NCI-H187 treated with DMSO at 0.1 percent for 48 hours (cell line): ENCODE data around the gene LPP.

ENCODE experiments used
- DNase-seq: peaks from one replicate; lab custom pipeline; 2025; lab: John Stamatoyannopoulos, UW

Gene LPP

DNA sequence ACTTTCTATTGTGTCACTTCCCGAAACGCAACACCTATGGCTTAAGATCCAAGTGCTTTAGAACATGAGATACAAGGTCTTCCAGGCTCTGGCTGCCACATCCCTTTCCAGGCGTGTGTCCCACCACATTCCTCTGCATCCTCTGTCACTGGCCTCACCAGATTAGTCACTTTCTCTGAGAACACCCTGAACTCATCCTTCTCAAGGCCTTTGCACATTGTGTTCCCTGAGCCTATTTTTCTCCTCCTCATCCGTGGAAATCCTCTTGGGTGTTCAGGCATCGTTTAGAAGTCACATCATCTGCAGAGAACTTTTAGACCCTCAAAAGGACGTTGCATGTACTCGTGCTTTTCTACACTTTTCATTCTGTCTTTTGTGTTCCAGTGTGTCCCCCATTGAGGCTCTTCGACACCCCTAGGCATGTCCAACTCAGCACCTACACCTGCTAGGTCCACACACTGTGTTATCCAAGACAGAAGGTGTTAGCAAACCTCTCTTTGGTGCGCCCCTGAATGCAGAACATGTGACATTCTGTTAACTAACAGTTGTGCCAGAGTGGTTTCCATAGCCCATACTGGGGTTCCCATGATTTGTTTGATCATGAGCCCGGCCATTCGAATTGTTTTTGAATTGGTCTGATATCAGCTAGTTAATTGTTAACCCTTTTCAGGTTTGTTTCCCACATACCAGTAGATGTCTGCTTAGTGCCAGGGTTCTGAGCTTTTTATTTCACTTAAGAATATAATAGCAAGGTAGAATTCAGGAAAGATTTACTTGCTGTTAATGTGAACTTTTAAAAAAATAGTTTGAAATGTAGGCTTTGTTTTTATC lies 67.2 kb downstream of the LPP start:
- DNase-seq: no peak

DNA sequence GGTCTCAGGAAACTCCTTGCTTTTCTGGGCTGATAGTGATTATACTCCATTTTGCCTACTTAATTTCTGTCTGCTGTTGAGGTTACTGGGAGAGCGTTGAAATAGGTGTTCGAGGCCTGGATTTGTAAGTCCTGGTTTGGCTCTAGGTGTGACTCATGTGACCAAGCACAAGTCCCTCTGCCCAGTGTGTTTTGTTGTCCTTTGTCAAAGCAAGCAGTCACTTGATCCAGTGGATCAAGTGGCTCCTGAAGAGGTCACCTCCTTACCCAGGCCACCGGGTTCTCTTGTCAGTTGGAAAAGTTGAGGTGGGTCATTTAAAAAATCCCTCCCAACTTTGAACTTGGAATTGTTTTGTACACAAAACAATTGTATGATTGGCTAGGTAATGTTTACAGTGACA lies 70.0 kb downstream of the LPP start:
- DNase-seq: no peak

DNA sequence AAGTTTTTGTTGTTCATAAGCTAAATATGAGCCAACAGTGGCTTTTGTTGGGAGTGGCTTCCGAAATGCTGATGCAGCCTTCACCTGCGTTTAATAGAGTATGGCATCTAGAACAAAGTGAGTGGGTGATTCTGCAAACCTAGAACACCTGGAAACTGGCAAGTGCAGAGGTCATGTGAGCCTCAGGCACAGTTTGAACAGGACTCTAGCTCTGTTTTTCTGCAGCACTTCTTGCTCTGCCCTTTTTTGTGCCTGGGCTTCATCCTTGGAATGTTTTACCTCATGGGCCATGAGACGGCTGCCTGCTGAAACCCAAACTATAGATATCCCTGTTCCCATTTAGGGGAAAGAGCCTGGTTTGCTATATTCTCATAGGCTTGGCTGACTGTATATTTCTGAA lies 73.5 kb downstream of the LPP start:
- DNase-seq: no peak

DNA sequence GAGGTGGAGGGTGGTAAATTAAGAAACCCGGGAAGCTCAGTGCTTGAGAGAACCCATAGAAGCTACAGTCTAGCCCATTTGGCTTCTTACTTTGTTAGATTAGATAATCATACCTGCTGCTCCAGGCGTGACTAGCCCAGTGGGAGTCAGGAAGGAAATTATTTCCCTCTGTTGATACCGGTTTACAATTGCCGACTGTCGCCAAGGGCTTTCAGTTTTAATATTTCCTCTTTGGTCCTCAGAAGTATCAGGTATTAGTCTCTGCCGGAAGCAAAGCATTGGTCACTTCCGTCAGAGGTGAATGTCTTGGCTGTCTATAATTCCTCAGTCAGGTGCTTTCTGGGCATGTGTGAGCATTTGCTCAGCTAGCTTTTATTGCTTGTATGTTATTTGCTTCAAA lies 75.2 kb downstream of the LPP start:
- no peak for DNase-seq

DNA sequence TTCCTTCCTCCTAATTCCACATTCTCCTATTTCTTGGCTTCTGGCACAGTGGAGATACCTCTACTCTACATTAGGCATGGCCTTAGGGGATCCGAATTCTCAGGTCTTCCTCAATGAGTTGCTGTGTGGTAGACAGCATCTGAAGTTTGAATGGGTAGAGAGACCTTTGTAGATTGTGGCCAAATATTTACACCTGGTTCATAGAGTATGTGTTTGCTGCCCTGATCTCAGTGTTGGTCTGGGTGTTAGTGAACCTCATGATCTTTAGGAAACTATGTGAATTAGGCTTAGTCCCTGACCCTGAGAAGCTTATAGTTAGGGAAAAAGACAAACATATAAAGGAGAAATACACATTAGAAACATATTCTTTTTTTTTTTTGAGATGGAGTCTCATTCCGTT lies 75.8 kb downstream of the LPP start:
- no peak for DNase-seq

DNA sequence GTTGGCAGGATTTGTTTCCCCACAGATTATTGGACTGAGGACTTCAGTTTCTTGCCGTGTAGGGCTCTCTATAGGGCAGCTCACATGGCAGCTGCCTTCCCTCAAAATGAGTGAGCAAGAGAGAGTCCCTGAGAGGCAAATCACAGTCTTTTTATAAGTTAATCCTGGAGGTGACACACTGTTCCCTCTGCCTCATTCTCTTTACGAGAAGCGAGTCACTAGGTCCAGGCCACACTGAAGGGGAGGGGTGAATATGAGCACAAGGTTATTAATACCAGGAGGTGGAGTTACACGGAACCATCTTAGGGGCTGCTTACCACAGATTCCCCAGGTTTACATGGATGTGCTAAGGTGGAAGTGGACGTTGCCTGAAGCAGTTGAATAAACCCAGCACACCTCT lies 77.0 kb downstream of the LPP start:
- no peak for DNase-seq

DNA sequence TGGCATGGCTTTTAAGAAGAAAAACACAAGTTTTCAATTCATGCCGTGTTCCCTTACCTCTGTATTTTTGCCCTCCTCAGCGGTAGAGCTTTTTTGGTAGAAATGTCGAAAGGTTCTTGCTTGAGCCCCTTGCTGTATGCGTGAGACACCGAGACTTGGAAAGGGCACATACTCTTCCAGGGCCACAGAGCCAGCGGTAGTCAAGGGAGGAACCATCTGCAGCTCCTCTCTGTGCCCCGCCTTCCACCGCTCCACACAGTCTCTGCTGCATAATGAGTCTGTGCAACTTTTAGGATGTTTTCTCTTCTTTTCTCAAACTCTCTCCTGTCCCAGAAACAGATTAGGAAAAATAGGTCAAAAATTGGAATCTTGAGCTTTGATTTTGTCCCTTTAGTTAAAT lies 77.5 kb downstream of the LPP start:
- no peak for DNase-seq

DNA sequence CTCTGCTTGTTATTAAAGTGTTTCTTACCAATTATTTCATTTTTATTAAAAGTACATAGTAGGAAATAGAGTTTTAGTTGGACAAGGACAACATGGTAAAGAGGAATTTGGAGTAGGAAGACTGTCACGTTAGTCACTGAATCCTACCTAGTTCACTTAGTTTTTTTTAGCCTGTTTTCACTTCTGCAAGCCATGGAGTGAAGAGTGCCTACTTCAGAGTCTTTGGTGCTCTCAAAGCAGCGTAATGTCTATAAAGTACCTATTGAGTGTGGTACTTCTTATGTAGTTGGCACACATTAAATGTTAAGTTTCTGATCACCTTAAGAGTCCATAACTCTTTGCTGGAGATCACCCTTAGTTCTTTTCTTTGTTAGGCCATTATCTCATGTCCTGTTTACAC lies 78.7 kb downstream of the LPP start:
- no peak for DNase-seq

DNA sequence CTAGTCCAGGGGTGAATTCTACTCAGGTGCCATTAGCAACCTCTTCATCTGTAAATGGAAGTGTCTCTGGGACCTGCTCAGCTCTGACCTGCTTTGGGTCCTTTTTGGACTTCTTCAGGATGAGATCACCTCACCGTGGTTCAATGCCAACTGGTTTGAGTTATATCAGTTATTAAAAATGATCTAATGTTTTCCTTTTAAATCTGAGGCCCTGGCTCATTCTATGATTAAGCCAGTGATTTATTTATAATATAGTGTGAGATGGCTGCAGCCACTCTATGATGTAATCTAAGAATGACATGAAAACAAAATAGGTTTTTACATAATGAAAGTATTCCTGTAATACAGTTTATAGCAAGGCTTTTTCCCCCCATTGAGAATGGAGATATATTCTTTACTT lies 79.4 kb downstream of the LPP start:
- DNase-seq: no peak

DNA sequence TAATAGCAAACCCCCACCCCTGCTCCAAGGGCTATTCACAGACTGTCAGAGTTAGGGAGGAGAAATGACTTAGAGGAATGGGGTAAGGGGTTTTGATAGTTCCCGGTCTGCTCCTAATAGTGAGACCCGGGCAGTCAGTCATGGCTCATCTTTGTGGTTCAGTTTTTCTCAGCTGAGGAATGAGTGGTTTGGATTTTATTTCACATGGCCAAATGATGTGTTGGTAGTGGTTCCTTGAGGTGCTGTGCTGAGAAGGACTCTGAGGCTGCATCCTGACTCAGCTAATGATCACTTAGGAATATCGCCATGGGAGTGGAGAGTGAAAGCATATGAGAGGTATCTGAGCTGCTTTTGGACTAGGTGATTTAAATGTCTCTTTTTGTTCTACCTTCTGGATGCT lies 80.2 kb downstream of the LPP start:
- DNase-seq: no peak

DNA sequence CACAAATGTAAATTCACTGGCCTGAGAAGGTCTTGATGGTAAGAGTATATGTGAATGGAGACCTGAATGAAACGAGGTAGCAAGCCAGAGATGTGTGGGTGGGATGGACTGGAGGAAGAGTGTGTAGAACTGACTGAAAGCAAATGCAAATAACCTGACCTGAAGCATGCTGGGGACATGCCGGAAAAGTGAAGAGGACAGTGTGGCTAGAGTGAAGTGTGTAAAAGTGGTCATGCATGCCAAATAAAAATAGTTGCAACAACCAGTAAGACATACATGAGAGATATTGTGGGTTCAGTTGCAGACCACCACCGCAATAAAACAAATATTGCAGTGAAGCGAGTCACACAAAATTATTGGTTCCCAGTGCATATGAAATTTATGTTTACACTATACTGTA lies 82.3 kb downstream of the LPP start:
- no peak for DNase-seq

DNA sequence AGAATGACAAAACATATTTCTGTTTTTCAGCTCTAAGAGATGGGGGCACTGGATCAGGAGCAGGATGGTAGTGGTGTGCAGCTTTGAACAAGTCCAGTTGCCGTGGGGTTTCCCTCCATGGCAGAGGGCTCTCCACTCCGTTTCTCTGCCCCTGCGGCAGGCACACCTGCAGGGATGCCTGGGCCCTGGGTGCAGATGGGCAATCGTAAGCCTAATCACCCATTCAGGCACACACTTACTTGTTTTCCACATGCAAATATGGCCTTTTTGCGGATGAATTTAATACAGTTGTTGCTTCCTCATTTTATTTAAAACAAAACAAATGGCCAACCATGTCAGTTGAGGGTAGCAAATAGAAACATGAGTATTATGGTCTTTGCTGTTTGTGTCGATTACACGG lies 85.1 kb downstream of the LPP start:
- DNase-seq: no peak

DNA sequence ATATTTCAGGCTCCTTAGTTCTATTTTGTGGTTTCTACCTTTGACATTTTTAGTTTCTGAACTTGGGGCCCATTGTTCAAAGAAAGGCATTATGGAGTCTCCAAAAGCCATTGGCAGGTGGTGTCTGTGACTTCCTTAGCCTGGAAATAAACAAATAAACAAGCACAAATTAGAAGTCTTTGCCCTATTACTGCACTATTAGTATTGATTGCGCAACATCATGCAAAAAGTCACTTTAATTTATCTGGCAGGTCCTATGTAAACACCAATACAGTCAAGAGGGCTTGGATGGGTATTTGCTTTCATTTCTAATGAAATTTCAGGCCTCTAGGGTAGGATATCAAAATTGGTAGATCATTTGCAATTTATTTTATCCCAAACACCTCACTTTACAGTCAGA lies 85.6 kb downstream of the LPP start:
- no peak for DNase-seq

DNA sequence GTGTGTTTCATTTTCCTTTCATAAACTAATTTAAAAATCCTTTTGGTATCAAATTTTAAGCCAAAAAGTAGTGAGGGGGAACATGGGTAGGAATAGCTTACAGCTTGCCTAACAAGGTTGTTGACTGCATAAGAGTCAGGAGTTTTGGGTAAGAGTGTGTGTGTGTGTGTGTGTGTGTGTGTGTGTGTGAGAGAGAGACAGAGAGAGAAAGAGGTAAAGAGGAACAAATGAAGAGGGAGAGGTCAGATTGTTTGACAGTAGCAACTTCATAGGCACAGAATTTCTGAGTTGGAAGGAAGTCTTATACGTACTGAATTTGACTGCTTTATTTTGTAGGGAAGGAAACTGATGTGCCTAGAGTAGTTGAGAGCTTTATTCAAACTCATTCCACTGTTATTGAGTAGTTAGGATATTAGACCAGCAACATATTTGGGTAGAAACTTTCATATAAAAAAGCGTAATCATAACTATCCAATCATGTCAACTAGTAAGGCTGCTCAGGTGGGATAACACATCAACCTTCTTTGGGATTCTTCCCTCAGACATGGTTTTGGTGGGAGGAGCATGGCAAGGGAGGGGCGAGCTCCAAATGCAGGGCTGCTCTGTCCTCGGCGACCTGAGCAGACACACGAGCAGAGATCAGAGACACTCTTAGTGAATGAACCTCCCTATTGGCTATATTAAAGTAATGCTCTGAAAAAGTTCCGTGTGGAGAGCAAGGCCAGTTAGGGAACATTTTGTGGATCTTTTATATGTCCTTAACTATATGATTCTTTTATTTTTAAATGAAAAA lies 86.4 kb downstream of the LPP start:
- DNase-seq: no peak

DNA sequence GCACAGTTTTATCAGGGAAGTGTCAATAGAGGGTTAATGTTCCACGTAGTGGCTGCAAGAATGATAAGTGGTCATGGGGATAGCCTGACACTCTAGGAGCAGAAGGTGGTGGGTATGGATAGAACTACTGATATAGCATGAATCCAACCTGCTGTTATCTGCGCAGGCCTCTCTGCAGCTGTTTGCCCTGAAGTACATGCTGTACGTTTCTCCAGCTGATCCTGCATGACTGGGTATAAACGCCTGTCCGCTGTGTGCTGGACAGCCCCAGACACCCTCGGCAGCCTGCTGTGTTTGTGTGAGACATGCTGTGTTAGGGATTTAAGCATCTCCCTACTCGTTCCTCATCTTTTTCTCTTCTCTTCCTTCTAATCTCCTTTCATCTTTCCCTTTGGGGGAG lies 87.1 kb downstream of the LPP start:
- no peak for DNase-seq

DNA sequence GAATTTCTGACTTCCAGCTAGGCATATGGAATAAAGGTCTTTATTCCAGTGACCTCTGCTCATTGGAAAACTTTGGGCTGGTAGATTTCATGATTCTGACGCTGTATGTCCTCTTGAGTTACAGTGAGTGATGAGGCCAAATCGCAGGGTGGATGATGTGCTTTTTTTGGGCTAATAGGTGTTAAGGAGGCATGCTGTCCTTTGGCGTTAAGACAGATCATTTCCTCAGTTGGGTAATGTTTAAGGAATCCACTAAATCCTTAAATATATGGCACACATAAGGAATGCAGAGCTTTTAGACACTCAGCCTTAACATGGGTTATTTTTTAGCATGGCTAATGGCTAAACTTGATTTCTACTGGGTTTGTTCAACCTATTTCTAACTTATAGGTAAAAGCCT lies 87.9 kb downstream of the LPP start:
- no peak for DNase-seq

DNA sequence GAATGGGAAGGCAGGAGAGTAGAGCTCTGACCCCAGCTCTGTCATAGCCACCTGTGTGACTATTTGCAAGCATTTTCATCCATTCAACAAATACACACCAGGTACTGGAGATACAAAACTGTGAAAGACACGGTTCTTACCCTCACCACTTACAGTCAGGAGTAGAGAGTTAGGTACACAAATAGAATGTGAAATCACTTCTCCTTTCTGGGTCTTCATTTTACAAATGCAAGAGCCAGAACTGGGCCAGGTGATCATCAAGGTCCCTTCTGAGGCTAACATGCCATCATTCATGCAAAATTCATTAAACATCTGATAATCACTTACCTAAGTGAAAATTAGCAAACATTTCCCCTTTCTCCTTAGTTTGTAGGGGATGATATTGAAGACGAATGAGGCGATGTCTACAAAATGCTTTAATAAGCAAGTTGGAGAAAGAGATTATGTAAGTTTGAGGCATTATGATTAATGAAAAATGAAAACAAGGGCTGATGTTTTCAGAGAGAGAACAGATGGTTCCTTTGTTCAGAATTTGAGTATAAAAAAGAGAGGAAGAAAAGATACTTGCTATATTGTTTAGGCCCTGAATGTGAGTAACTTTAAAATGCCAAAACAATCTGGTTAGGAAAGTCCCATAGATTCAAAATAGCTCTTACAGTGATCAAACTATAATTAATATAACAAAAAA lies 88.6 kb downstream of the LPP start:
- DNase-seq: no peak

DNA sequence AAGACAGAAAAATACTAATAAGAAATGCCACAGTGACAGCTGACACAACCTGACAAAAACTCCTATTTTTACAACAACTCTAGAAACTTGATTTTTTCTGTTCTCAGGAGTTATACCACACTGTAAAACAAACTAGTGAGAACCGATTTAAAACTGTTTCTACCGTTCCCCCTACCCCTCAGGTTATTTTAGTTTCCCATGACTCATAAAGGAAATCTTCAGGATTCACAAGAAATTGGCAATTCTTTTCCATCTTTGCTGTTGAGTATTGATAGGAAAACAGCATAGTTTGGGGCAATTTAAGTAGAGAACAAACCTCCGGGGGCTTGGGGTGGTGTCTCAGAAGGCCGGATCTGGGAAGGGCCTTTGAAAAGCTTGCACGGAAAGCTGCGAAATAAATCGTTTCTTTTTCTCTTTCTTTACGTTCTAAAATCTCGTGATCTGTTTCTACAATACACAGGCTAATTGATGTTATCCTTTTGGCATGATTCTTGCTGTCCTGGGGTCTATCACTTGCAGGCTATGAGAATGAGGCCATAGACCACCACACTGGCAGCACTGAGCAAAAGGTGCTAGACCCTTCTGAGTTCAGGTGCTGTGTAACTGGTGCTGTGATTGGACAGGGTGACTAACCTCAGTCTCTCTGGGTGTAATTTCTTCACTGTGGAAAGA lies 89.3 kb downstream of the LPP start:
- DNase-seq: no peak

DNA sequence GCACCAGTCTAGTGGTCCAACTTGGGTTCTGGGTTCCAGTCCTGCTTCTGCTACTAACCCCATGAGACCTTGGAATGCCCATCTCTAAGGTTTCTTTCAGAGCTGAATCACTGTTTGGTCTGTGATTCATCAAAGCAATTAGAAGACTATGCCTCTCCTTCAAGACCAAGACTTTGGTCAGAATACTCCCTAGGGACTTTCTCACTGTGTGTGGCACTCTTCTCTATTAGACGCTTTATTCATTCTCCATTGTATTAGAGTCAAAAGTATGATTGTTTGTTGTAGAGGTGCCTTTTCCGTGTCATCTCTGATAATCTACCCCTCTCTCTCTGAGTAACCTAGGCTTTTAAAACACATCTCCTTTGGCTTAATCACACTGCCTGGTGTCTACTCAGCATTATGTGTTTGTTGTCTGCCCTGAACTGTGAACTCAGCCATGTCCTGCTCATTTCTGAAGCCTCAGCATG lies 90.5 kb downstream of the LPP start:
- DNase-seq: no peak

DNA sequence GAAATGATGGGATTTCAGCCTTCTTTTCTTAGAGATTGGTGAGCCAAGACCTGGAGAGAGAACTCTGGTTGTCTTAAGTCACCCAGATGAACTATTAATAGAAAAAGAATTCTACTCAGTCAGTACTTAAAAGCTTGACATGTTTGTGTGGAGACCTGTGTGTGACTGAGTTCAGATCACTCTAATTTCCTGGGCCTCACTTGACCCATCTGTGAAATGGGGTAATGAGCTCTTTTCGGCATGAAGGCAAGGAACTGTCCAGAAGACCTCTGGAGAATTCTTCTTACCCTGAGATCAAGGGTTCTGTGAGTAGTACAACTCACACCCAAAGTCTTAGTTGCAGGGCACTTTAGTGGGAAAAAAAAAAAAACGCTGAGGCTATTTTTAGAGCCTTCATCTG lies 92.9 kb downstream of the LPP start:
- DNase-seq: no peak

DNA sequence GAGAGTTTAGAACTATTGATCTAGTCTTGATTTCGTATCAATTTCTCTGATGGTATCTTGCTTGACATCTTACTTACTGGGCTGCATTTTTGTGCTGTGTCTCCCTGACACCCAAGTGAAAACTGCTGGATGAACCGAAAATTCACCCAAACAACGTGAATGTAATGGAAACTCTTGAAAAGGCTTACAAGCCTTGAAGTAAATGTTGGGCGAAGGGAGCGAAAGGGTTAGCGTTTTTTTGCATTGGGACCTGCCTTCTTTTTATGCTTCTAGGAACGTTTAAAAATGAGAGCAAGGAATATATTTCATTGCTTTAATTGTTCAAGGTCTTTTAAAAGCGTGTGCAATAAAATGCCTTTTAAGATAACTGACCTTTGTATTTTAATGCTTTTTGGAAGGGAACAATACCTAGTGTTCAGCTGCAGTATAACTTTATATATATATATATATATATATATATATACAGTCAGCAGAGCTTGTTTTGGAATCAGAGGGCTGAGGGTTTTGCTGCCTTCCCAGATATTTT lies 94.1 kb downstream of the LPP start:
- DNase-seq: no peak

DNA sequence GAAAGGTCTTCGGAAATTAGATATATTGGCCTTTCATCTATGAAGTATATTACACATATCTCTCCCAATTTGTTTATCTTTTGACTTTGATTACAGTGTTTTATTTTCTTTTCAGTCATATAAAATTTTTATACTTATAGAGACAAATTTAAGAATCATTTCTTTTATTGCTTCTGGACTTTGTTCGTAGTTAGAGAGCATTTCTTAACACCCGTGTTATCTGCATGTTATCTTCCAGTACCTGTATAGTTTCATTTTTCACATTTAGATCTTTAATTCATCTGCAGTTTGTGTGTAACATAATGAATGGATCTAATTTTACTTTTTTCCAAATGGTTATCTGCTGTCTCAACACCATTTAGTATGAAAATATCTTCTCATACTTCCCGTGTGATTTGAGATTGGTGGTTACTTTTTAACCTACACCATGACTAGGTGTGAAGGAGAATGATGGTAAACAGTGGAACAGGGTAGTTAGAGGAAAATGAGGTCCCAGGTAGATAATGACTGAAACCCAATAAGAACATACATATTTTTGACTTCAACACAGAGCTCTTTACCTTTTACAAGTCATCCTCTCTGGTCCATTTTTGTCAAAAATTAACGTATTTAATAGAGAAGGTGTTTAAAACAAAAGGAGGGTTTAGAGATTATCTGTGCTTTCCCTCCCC lies 99.3 kb downstream of the LPP start:
- no peak for DNase-seq
